Fibroblast of gingiva (primary cell): ENCODE measurements around the gene CGB7.

ENCODE experiments used
- DNase-seq: peaks from one replicate; pipeline ENCODE4 v3.0.0-alpha.2; 2011; ENCODE audit warnings: low read depth

The CGB7 gene

DNA sequence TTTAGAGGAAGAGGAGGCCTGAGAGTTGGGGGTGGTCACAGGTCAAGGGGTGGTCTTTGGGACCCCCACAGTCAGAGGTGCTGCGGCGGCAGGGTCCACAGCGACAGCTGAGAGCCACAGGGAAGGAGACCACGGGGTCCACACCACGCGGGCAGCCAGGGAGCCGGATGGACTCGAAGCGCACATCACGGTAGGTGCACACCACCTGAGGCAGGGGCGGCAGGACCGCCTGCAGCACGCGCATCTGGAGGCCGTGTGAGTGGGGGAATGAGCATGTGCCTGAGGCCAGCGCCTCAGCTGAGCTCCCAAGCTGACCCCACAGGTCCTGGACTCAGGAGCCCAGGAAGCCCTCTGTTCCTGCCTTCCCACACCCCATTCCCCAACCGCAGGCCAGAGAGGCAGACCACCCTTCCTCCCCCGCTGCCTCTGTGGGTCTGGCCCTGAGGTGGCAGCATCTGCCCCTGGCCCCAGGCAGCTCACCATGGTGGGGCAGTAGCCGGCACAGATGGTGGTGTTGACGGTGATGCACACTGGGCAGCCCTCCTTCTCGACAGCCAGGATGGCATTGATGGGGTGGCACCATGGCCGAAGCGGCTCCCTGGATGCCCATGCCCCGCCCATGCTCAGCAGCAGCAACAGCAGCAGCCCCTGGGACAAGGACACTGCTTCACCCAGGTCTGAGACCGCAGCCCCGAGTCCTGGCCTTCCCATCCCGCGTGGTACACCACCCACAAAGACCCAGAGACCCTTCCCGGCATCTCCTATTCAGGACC is 41.3 kb downstream of the CGB7 start:
- no peak for DNase-seq

DNA sequence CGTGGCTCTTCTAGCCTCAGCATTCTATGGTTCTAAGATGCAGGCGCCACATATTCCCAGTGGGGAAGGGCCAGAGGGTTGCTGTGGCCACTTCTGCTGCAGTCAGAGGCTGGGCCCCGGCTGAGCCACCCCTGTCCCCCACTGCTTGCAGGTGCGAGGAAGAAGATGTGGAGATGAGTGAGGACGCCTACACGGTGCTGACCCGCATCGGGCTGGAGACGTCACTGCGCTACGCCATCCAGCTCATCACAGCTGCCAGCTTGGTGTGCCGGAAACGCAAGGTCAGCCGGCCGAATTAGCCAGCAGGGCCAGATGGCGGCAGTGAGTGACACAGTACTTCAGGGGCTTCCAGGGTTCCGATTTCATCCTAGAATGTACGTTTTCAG is 42.7 kb downstream of the CGB7 start:
- no peak for DNase-seq

DNA sequence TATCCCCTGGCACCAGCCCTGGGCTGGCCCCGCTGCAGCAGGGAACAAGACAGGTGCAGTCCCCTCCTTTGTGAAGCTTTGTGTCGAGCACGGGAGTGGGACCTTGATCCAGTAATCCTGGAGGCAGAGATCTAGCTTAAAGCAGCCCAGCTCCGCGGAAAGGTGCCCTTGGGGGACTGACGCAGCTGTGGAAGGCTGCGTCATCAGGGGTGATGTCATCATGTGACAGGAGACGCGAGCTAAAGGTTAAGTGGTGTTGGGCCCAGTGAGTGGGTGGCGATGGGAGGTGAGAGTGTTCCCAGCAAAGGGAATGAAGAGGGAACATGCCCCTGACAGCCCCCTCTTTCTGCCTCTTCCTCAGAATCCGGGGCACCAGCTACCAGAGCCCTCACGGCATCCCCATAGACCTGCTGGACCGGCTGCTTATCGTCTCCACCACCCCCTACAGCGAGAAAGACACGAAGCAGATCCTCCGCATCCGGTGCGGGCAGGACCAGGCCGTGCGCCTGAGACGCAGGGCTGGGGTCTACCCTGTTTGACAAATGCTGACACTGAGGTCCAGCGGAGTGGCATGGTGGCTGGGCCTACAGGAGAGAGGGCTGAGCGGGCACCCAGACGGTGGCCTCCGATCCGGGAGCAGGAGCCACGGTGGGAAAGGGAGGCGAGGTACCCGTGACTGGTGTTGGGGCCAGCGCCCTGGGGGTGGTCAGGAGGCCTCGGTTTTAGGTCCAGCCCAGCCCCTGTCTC is 43.3 kb downstream of the CGB7 start:
- DNase-seq, result no peak

DNA sequence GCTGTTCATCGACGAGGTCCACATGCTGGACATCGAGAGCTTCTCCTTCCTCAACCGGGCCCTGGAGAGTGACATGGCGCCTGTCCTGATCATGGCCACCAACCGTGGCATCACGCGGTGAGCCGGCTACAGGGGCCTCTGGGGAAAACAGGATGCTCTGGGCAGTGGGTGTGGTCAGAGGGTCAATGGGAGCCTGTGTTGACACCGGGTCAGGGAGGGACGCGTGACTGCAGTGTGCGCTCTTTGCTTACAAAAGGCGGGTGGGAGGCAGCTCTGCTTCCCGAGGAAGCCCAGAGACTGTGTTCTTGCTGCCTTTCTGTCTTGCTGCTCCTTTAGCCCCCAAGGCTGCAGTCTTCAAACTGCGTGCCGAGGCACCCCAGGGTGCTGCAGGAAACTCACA is 46.4 kb downstream of the CGB7 start:
- no peak for DNase-seq

DNA sequence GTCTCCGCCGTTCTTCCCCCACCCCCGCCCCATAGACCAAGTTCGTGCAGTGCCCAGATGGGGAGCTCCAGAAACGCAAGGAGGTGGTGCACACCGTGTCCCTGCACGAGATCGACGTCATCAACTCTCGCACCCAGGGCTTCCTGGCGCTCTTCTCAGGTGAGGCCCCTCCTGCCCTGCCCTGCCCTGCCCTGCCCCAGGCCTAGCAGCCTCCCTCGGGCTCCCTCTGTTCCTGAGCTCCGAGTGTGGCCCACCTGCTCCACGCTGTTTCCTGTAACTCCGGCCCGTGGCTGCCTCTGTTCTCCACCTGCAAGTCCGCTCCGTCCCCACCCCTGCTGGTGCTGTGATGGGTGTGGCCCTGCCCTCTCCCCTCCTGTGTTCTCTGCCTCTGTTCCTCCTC is 47.1 kb downstream of the CGB7 start:
- no peak for DNase-seq

DNA sequence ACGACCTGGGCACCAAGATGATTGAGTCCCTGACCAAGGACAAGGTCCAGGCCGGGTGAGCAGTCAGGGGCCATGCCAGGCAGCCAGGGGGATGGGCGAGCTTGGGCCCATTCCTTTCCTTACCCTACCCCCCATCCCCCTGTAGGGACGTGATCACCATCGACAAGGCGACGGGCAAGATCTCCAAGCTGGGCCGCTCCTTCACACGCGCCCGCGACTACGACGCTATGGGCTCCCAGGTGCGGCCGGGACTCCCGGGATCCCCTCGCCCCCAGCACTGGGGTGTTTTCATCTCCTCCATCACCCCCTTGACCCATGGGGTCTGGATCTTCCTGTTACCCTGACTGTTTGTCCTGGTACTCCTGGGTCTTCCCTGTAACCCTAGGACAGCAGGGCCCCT is 47.7 kb downstream of the CGB7 start:
- no peak for DNase-seq

DNA sequence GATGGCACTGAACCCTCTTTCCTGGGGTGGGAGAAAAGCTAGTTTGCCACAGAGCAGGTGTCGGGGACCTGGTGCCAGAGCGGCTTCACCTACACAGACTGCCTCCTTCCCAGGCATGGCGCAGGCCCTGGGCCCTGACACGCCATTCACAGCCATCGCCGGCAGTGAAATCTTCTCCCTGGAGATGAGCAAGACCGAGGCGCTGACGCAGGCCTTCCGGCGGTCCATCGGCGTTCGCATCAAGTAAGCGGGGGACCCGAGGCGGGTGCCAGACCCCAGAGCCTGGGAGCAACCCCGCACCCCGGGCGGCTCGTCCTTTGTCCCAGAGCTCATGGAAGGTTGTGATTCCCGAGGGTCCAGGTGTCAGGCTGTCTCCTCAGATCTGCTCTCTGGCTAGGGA is 50.6 kb downstream of the CGB7 start:
- DNase-seq, result no peak

DNA sequence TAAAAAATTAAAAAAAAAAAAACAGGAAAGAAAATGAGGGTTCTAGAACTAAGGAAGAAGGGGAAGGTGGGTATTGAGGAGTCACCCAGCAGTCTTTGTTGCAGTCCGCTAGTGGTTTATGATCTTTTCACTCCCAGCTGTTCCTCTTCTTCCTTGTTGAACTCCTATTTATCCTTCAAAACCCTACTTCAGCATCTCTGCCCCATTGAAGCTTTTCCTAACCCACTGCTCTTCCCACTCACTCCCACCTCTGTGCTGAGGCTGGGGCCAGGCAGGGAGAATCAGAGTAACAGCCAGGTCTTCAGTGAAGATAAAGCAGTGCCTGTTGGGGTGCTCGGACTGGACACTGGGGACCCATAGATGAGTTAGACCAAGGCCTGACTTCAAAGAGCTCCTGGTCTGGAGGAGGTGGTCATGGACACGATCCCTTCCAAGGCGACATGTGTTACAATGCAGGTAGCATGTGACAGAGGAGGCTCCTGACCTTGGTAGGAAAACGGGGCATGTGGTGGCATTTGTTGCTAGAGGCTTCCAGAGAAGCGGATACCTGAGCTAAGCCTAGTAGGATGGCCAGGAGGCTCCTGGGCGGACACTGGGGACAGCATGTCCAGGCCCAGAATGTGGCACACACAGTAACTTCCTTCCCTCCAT is 52.5 kb downstream of the CGB7 start:
- DNase-seq, result no peak
